Keratinocyte (primary cell): ENCODE results near the gene UNC5A. TPM values are rescaled to one million over a fixed set of nuclear protein-coding genes. Genes with fewer than 3 reads are reported as not detected.

Source experiments
- DNase-seq: peaks from one replicate; pipeline ENCODE4 v3.0.0-alpha.2; 2011; ENCODE audit warnings: low read depth, missing footprints, low spot score
- FAIRE-seq: peaks from 2 replicates; lab custom pipeline; 2011; peaks lifted over from hg19 to GRCh38; lab: Jason Lieb, UNC
- H2AFZ ChIP-seq: 2 replicates; pipeline ENCODE4 v1.6.0; 2012; ENCODE audit warnings: low read length, control low read depth, inconsistent platforms; ENCODE audit not compliant: control insufficient read depth
- H3K27ac ChIP-seq: 2 replicates; pipeline ENCODE4 v1.5.1; 2011; ENCODE audit warnings: low read length; ENCODE audit not compliant: control insufficient read depth, insufficient read depth
- H3K27me3 ChIP-seq: 3 replicates; pipeline ENCODE4 v1.6.0; 2011; ENCODE audit warnings: low read length; ENCODE audit not compliant: control insufficient read depth, insufficient read depth; ENCODE audit errors: extremely low read depth
- H3K36me3 ChIP-seq, 2 experiments: 2 replicates in 1 of 2; 3 replicates in 1 of 2; pipeline ENCODE4 v1.5.1; 2011; ENCODE audit warnings: low read length in 2 of 2, mild to moderate bottlenecking in 1 of 2; ENCODE audit not compliant: control insufficient read depth in 2 of 2, insufficient read depth in 2 of 2; ENCODE audit errors: extremely low read depth in 1 of 2
- H3K4me1 ChIP-seq: 3 replicates; pipeline ENCODE4 v1.5.1; 2011; ENCODE audit warnings: low read length; ENCODE audit not compliant: control insufficient read depth, insufficient read depth; ENCODE audit errors: extremely low read depth
- H3K4me2 ChIP-seq: 3 replicates; pipeline ENCODE4 v1.6.0; 2011; ENCODE audit warnings: low read depth, low read length; ENCODE audit not compliant: control insufficient read depth, insufficient read depth; ENCODE audit errors: extremely low read depth
- H3K4me3 ChIP-seq, 3 experiments: fragments of 200-600 bp in 1 of 3; sonication (generic) in 1 of 3; 2 replicates in 2 of 3; 3 replicates in 1 of 3; pipeline ENCODE4 v1.5.1; 2011 to 2016; ENCODE audit warnings: low read length in 3 of 3, mild to moderate bottlenecking in 3 of 3, control low read depth in 2 of 3, inconsistent platforms in 1 of 3, low read depth in 1 of 3, mixed read lengths in 1 of 3, mixed run types in 1 of 3, moderate library complexity in 1 of 3; ENCODE audit not compliant: control insufficient read depth in 2 of 3, insufficient read depth in 2 of 3; ENCODE audit errors: extremely low read depth in 1 of 3
- H3K79me2 ChIP-seq: 2 replicates; pipeline ENCODE4 v1.6.0; 2012; ENCODE audit warnings: low read length; ENCODE audit not compliant: control insufficient read depth, insufficient read depth
- H3K9ac ChIP-seq: 3 replicates; pipeline ENCODE4 v1.6.0; 2011; ENCODE audit warnings: low read length; ENCODE audit not compliant: control insufficient read depth, insufficient read depth; ENCODE audit errors: extremely low read depth
- H3K9me1 ChIP-seq: 3 replicates; pipeline ENCODE4 v1.6.0; 2011; ENCODE audit warnings: low read length; ENCODE audit not compliant: control insufficient read depth, insufficient read depth; ENCODE audit errors: extremely low read depth
- H3K9me3 ChIP-seq: 2 replicates; pipeline ENCODE4 v1.5.1; 2012; ENCODE audit warnings: low read depth, low read length; ENCODE audit not compliant: control insufficient read depth
- H4K20me1 ChIP-seq: 3 replicates; pipeline ENCODE4 v1.6.0; 2011; ENCODE audit warnings: low read length; ENCODE audit not compliant: control insufficient read depth, insufficient read depth; ENCODE audit errors: extremely low read depth
- CTCF ChIP-seq, 3 experiments: IDR thresholded peaks in 1 of 3; conservative IDR thresholded peaks in 1 of 3; optimal IDR thresholded peaks in 1 of 3; 2 replicates in 2 of 3; 3 replicates in 1 of 3; pipeline versions ENCODE3 to v1.5.1; 2011; ENCODE audit warnings: low read length in 3 of 3, mild to moderate bottlenecking in 3 of 3, moderate library complexity in 2 of 3, control low read depth in 1 of 3, inconsistent platforms in 1 of 3; ENCODE audit not compliant: insufficient read depth in 2 of 3; ENCODE audit errors: extremely low read depth in 1 of 3
- EZH2 ChIP-seq: IDR thresholded peaks from one replicate; pipeline ENCODE4 v1.6.1; 2012; ENCODE audit warnings: inconsistent platforms, mild to moderate bottlenecking, low read length, moderate library complexity
- dilution Hi-C: fragments of 300-500 bp; cut with MboI; formaldehyde crosslinking; loops from one replicate; pipeline ENCODE4 v1.7.0; 2020; ENCODE audit warnings: low sequenced_read_pairs; ENCODE audit not compliant: extremely low pct_ligation_motif_present
- polyA plus RNA-seq, 5 experiments: library from polyadenylated mRNA; depleted of rRNA in 3 of 5; stranded (reverse) in 3 of 5; stranded (forward) in 1 of 5; unstranded in 1 of 5; fragments of >200 nt; gene quantifications; 1 replicate in 1 of 5; 2 replicates in 3 of 5; 3 replicates in 1 of 5; pipeline versions ENCODE4 v1.2.1 to v1.2.3, GENCODE V29; 2011 to 2012; ENCODE audit warnings: missing spikeins in 2 of 5, low read depth in 1 of 5, low replicate concordance in 1 of 5

Gene UNC5A
- polyA plus RNA-seq, 1 donor (not counting 4 experiments of a cell fraction or from before 2014, with no cell fraction given): not detected

DNA sequence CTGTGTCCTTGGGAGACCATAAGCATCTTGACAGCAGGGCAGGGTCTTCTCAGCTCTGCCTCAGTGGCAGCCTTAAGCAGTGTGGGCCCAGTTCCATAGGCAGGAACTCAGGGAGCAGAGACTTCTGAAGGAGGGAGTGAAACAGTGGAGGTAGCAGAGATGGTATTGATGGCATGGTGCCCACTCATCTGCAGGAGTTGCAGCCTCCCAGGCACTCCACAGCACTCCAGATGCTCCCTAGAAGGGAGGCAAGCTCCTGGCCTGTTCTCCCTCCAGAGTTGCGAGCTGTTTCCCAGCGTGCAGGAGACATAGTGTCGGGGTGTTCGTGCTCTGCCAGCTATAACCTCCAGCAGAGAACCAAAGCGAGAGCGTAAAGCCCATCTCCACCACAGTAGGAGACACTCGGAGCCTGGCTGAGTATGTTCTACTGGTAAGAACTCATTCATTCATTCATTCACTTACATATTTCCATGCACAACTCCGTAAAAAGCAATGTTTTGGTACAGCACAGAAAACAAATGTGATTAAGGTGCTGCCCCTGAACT is 31.4 kb upstream of the UNC5A start:
- Histone ChIP-seq H3K4me1 (no peaks in the 10 kb centered on the region), H4K20me1 (no peaks in the 10 kb centered on the region), H2AFZ (no peak overlapping the region), H3K36me3 (no peaks in the 10 kb centered on the region), H3K4me2 (no peak overlapping the region), H3K9ac (no peak overlapping the region), H3K79me2 (no peaks in the 10 kb centered on the region), H3K4me3 (no peak overlapping the region), H3K27ac (no peak overlapping the region), H3K27me3 (peaks cover 31% of the 10 kb centered on the region), H3K9me3 (no peaks in the 10 kb centered on the region), H3K9me1 (no peaks in the 10 kb centered on the region)
- no peak for FAIRE-seq
- no peak for TF ChIP-seq CTCF (optimal IDR thresholded peaks at IDR 0.05 in 1 of 3, IDR thresholded peaks at IDR 0.05 in 1 of 3, conservative IDR thresholded peaks at IDR 0.05 in 1 of 3; ENCODE audit: extremely low read depth in 1 of 3, insufficient read depth in 2 of 3, low read length in 3 of 3)
- TF ChIP-seq EZH2: no peak
- dilution Hi-C loops: no loop called here
- DNase-seq: no peak

- Histone ChIP-seq H3K9me1 (no peaks in the 10 kb centered on the region), H2AFZ (no peak overlapping the region), H3K4me2 (no peak overlapping the region), H3K27me3 (peaks cover 26% of the 10 kb centered on the region), H3K36me3 (no peaks in the 10 kb centered on the region), H3K9me3 (no peaks in the 10 kb centered on the region), H4K20me1 (no peaks in the 10 kb centered on the region), H3K4me3 (no peak overlapping the region), H3K4me1 (peaks cover 3% of the 10 kb centered on the region), H3K27ac (no peak overlapping the region), H3K79me2 (no peaks in the 10 kb centered on the region), H3K9ac (no peak overlapping the region)
- DNase-seq (no peak), FAIRE-seq (no peak)
- TF ChIP-seq EZH2 (no peak), CTCF (optimal IDR thresholded peaks at IDR 0.05 in 1 of 3, IDR thresholded peaks at IDR 0.05 in 1 of 3, conservative IDR thresholded peaks at IDR 0.05 in 1 of 3; ENCODE audit: extremely low read depth in 1 of 3, insufficient read depth in 2 of 3, low read length in 3 of 3) (no peak)
- dilution Hi-C loops: no loop called here
Observed at GRCh38 chr5:176779537-176779936, 30.8 kb upstream of the UNC5A start.
